GM23338 (cell line): ENCODE data around the gene AXIN1. TPM values are rescaled to one million over a fixed set of nuclear protein-coding genes. Genes with fewer than 3 reads are reported as not detected.

ENCODE experiments used
- ATAC-seq: fragments of 200-7000 bp; cut with Tn5 transposase; 3 replicates; pipeline ENCODE4 v1.9.1; 2020
- DNase-seq: peaks from one replicate; pipeline ENCODE4 v3.0.0-alpha.2; 2015; ENCODE audit warnings: low spot score
- H2AFZ ChIP-seq: fragments of 200-600 bp; sonication (generic); 2 replicates; pipeline ENCODE4 v1.8.0; 2016; ENCODE audit warnings: antibody characterized with exemption, mild to moderate bottlenecking, moderate library complexity
- H3F3A ChIP-seq: fragments of 200-600 bp; sonication (generic); replicated peaks from 2 replicates; pipeline ENCODE4 v1.8.0; 2017; ENCODE audit warnings: antibody characterized with exemption, mixed run types, low read depth
- H3K27ac ChIP-seq: fragments of 200-600 bp; sonication (generic); 2 replicates; pipeline ENCODE4 v1.6.1; 2016; ENCODE audit warnings: low read depth
- H3K27me3 ChIP-seq: fragments of 200-600 bp; sonication (generic); 2 replicates; pipeline ENCODE4 v1.8.0; 2016; ENCODE audit warnings: mild to moderate bottlenecking, mixed run types, moderate library complexity; ENCODE audit not compliant: insufficient read depth
- H3K36me3 ChIP-seq: fragments of 200-600 bp; sonication (generic); 2 replicates; pipeline ENCODE4 v1.8.0; 2016; ENCODE audit warnings: mild to moderate bottlenecking; ENCODE audit not compliant: insufficient read depth
- H3K4me1 ChIP-seq: fragments of 200-600 bp; sonication (generic); 2 replicates; pipeline ENCODE4 v1.8.0; 2016; ENCODE audit warnings: mild to moderate bottlenecking, moderate library complexity; ENCODE audit not compliant: insufficient read depth
- H3K4me2 ChIP-seq: fragments of 200-600 bp; sonication (generic); 2 replicates; pipeline ENCODE4 v1.7.1; 2017; ENCODE audit warnings: mixed run types
- H3K4me3 ChIP-seq: fragments of 200-600 bp; sonication (generic); 2 replicates; pipeline ENCODE4 v1.6.1; 2016; ENCODE audit warnings: mixed run types
- H3K79me2 ChIP-seq: fragments of 200-600 bp; sonication (generic); replicated peaks from 2 replicates; pipeline ENCODE4 v1.8.0; 2017; ENCODE audit warnings: mild to moderate bottlenecking; ENCODE audit not compliant: insufficient read depth
- H3K9me2 ChIP-seq: fragments of 200-600 bp; sonication (generic); 2 replicates; pipeline ENCODE4 v1.8.0; 2017; ENCODE audit not compliant: insufficient read depth
- H4K20me1 ChIP-seq: fragments of 200-600 bp; sonication (generic); replicated peaks from 2 replicates; pipeline ENCODE4 v1.8.0; 2017; ENCODE audit warnings: mild to moderate bottlenecking; ENCODE audit not compliant: insufficient read depth
- H3K27ac Mint-ChIP-seq: 2 replicates; pipeline ENCODE4 v1.8.0; 2020; ENCODE audit warnings: inconsistent platforms, mild to moderate bottlenecking, moderate library complexity, mixed read lengths
- H3K27me3 Mint-ChIP-seq: 3 replicates; pipeline ENCODE4 v1.8.0; 2022; ENCODE audit warnings: low read depth, mild to moderate bottlenecking, moderate library complexity, mixed read lengths, inconsistent platforms; ENCODE audit not compliant: insufficient read depth, poor library complexity
- H3K36me3 Mint-ChIP-seq: 3 replicates; pipeline ENCODE4 v1.8.0; 2021; ENCODE audit warnings: low read depth, mild to moderate bottlenecking, inconsistent platforms, moderate library complexity, mixed read lengths
- H3K4me1 Mint-ChIP-seq: 3 replicates; pipeline ENCODE4 v1.8.0; 2020; ENCODE audit warnings: mild to moderate bottlenecking, inconsistent platforms, mixed read lengths
- H3K4me3 Mint-ChIP-seq: 3 replicates; pipeline ENCODE4 v1.8.0; 2021; ENCODE audit warnings: moderate library complexity, mild to moderate bottlenecking, inconsistent platforms, mixed read lengths
- H3K9me3 Mint-ChIP-seq: 3 replicates; pipeline ENCODE4 v1.8.0; 2020; ENCODE audit warnings: moderate library complexity, mild to moderate bottlenecking, inconsistent platforms, mixed read lengths
- CREB1 ChIP-seq: fragments of 250-450 bp; sonication (Bioruptor Pico); IDR thresholded peaks from 2 replicates; pipeline ENCODE4 v1.5.0; 2020; ENCODE audit warnings: low read depth, mild to moderate bottlenecking, moderate library complexity
- CTCF ChIP-seq, 2 experiments: fragments of 200-600 bp in 1 of 2; sonication (generic) in 1 of 2; conservative IDR thresholded peaks; 2 replicates each; pipeline versions ENCODE4 v1.5.1 to v1.6.1; 2016 to 2017; ENCODE audit warnings: antibody characterized with exemption in 2 of 2, low read depth in 2 of 2, mild to moderate bottlenecking in 2 of 2, moderate library complexity in 1 of 2
- ETS1 ChIP-seq: IDR thresholded peaks from 2 replicates; pipeline ENCODE4 v1.6.1; 2016; ENCODE audit warnings: antibody characterized with exemption
- EZH2 ChIP-seq: fragments of 200-600 bp; sonication (generic); IDR thresholded peaks from one replicate; pipeline ENCODE4 v1.8.0; 2017; ENCODE audit warnings: antibody characterized with exemption, mild to moderate bottlenecking, low read depth; ENCODE audit not compliant: unreplicated experiment
- EZH2phosphoT487 ChIP-seq: fragments of 200-600 bp; sonication (generic); IDR thresholded peaks from one replicate; pipeline ENCODE4 v1.8.1; 2018; ENCODE audit warnings: antibody characterized with exemption; ENCODE audit not compliant: unreplicated experiment
- JUNB ChIP-seq: IDR thresholded peaks from one replicate; pipeline ENCODE4 v1.6.1; 2016; ENCODE audit warnings: antibody characterized with exemption; ENCODE audit not compliant: unreplicated experiment
- NANOG ChIP-seq: IDR thresholded peaks from 2 replicates; pipeline ENCODE4 v1.6.1; 2016; ENCODE audit warnings: antibody characterized with exemption, borderline replicate concordance
- POLR2AphosphoS5 ChIP-seq: IDR thresholded peaks from 2 replicates; pipeline ENCODE4 v1.6.1; 2016; ENCODE audit warnings: antibody characterized with exemption, low read depth
- REST ChIP-seq: IDR thresholded peaks from one replicate; pipeline ENCODE4 v1.6.1; 2018; ENCODE audit warnings: antibody characterized with exemption; ENCODE audit not compliant: unreplicated experiment
- STAT1 ChIP-seq: IDR thresholded peaks from one replicate; pipeline ENCODE4 v1.6.1; 2016; ENCODE audit warnings: antibody characterized with exemption; ENCODE audit not compliant: unreplicated experiment
- ZNF114 ChIP-seq: fragments of 250-450 bp; sonication (Bioruptor Pico); IDR thresholded peaks from 2 replicates; pipeline ENCODE4 v1.5.0; 2020; ENCODE audit warnings: mild to moderate bottlenecking, moderate library complexity
- ZNF331 ChIP-seq: fragments of 250-450 bp; sonication (Bioruptor Pico); IDR thresholded peaks from 2 replicates; pipeline ENCODE4 v1.5.0; 2020; ENCODE audit warnings: low read depth, mild to moderate bottlenecking, moderate library complexity
- ZNF462 ChIP-seq: fragments of 250-450 bp; sonication (Bioruptor Pico); IDR thresholded peaks from 2 replicates; pipeline ENCODE4 v1.5.0; 2020; ENCODE audit warnings: mild to moderate bottlenecking, moderate library complexity
- polyA plus RNA-seq: library from polyadenylated mRNA; unstranded; fragments of >200 nt; fragmentation: Nextera tagmentation; extraction: Ambion mirVana; gene quantifications from 2 replicates; pipeline ENCODE4 v1.2.1, GENCODE V29; 2016
- total RNA-seq: library from RNA; depleted of rRNA; stranded (reverse); fragments of >200 nt; shearing (Covaris generic); gene quantifications from 2 replicates; pipeline ENCODE4 v1.2.3, GENCODE V29; 2014

AXIN1 gene
- total and polyA plus RNA-seq, 2 experiments from 2014 or later: 14.3 to 54.5 TPM

GRCh38 chr16:276426-277077 is 76.0 kb downstream of the AXIN1 start:
- Histone ChIP-seq H3K27me3 (peaks cover 59% of the 10 kb centered on the region), H3K36me3 (no peaks in the 10 kb centered on the region), H4K20me1 (0 out of 2 replicates have a peak, but pooled peaks cover 2% of the 10 kb centered on the region), H3K79me2 (no peaks in the 10 kb centered on the region), H3F3A (peaks cover 4% of the 10 kb centered on the region; the same call in 1 of the 2 replicates), H3K4me1 (no peaks in the 10 kb centered on the region), H2AFZ (0 out of 2 replicates have a peak overlapping the region, but pooled peaks have one; percentile 23), H3K27ac (no peak overlapping the region), H3K4me2 (no peak overlapping the region), H3K9me2 (no peaks in the 10 kb centered on the region), H3K4me3 (peak overlapping the region; percentile 63; the same call in 1 of the 2 replicates)
- ATAC-seq (no peak), DNase-seq (no peak)
- H3K4me3 Mint-ChIP-seq: peak overlapping the region; percentile 71
- no peaks in the 10 kb centered on the region; the same call in 2 of the 3 replicates for H3K36me3 Mint-ChIP-seq
- H3K4me1 Mint-ChIP-seq: no peaks in the 10 kb centered on the region
- TF ChIP-seq JUNB (no peak), ETS1 (no peak), POLR2AphosphoS5 (no peak), CTCF (conservative IDR thresholded peaks at IDR 0.05; ENCODE audit: low read depth in 2 of 2) (no peak), NANOG (no peak), EZH2 (no peak), STAT1 (no peak), REST (no peak), ZNF331 (CRISPR knock-in tag) (no peak), EZH2phosphoT487 (no peak), ZNF114 (no peak), CREB1 (CRISPR knock-in tag) (no peak), ZNF462 (CRISPR knock-in tag) (no peak)
- H3K9me3 Mint-ChIP-seq: no peaks in the 10 kb centered on the region
- peaks cover 43% of the 10 kb centered on the region for H3K27me3 Mint-ChIP-seq
- no peak overlapping the region for H3K27ac Mint-ChIP-seq
